ENCODE results near the gene AP3B1.
"Not testable (repeated sequence)": the region's sequence is repeated elsewhere in the genome, so short reads cannot be mapped to it uniquely, and the experiment has no call there.

Gene AP3B1

GRCh38 chr5:78060421-78060820 lies 234.1 kb downstream of the AP3B1 start:
- H3K27me3 ChIP-seq (ENCODE audit: insufficient read depth, low read length) = no peaks in the 10 kb centered on the region
- H2AFZ ChIP-seq (ENCODE audit: low read depth, low read length) = no peak overlapping the region
- H3K9me3 ChIP-seq (ENCODE audit: low read length) = no peaks in the 10 kb centered on the region
- H3K36me3 ChIP-seq (ENCODE audit: insufficient read depth, low read length) = no peaks in the 10 kb centered on the region
- H3K4me3 ChIP-seq (ENCODE audit: low read length) = no peak overlapping the region
- peaks cover 6% of the 10 kb centered on the region for H3K4me1 ChIP-seq (ENCODE audit: insufficient read depth, low read length)

- H2AFZ ChIP-seq (ENCODE audit: low read depth, low read length) = no peak overlapping the region
- H3K9me3 ChIP-seq (ENCODE audit: low read length) = no peaks in the 10 kb centered on the region
- no peaks in the 10 kb centered on the region for H3K27me3 ChIP-seq (ENCODE audit: insufficient read depth, low read length)
- no peak overlapping the region for H3K4me3 ChIP-seq (ENCODE audit: low read length)
- peaks cover 6% of the 10 kb centered on the region for H3K4me1 ChIP-seq (ENCODE audit: insufficient read depth, low read length)
- no peaks in the 10 kb centered on the region for H3K36me3 ChIP-seq (ENCODE audit: insufficient read depth, low read length)
Measured at GRCh38 chr5:78058625-78059024, 235.9 kb downstream of the AP3B1 start.

GRCh38 chr5:78056901-78057514 lies 237.5 kb downstream of the AP3B1 start:
- H3K4me1 ChIP-seq (ENCODE audit: insufficient read depth, low read length) = peaks cover 3% of the 10 kb centered on the region
- no peaks in the 10 kb centered on the region for H3K27me3 ChIP-seq (ENCODE audit: insufficient read depth, low read length)
- H3K9me3 ChIP-seq (ENCODE audit: low read length) = no peaks in the 10 kb centered on the region
- H3K4me3 ChIP-seq (ENCODE audit: low read length) = no peak overlapping the region
- H2AFZ ChIP-seq (ENCODE audit: low read depth, low read length) = no peak overlapping the region
- no peaks in the 10 kb centered on the region for H3K36me3 ChIP-seq (ENCODE audit: insufficient read depth, low read length)

GRCh38 chr5:78056053-78056452 lies 238.4 kb downstream of the AP3B1 start:
- H3K4me1 ChIP-seq (ENCODE audit: insufficient read depth, low read length) = no peaks in the 10 kb centered on the region
- no peak overlapping the region for H3K4me3 ChIP-seq (ENCODE audit: low read length)
- H3K9me3 ChIP-seq (ENCODE audit: low read length) = no peaks in the 10 kb centered on the region
- H3K27me3 ChIP-seq (ENCODE audit: insufficient read depth, low read length) = no peaks in the 10 kb centered on the region
- H2AFZ ChIP-seq (ENCODE audit: low read depth, low read length) = no peak overlapping the region
- no peaks in the 10 kb centered on the region for H3K36me3 ChIP-seq (ENCODE audit: insufficient read depth, low read length)

- Histone ChIP-seq H3K36me3 (ENCODE audit: insufficient read depth, low read length) (peaks cover 8% of the 10 kb centered on the region), H2AFZ (ENCODE audit: low read depth, low read length) (no peak overlapping the region), H3K4me3 (ENCODE audit: low read length) (no peak overlapping the region), H3K27me3 (ENCODE audit: insufficient read depth, low read length) (no peaks in the 10 kb centered on the region), H3K4me1 (ENCODE audit: insufficient read depth, low read length) (no peaks in the 10 kb centered on the region), H3K9me3 (ENCODE audit: low read length) (no peaks in the 10 kb centered on the region)
Measured at GRCh38 chr5:78050888-78051287, 243.6 kb downstream of the AP3B1 start.

- not testable (repeated sequence) for H3K4me1 ChIP-seq (ENCODE audit: insufficient read depth, low read length); H3K4me3 ChIP-seq (ENCODE audit: low read length); H2AFZ ChIP-seq (ENCODE audit: low read depth, low read length); H3K27me3 ChIP-seq (ENCODE audit: insufficient read depth, low read length); H3K9me3 ChIP-seq (ENCODE audit: low read length)
- peaks cover 14% of the 10 kb centered on the region for H3K36me3 ChIP-seq (ENCODE audit: insufficient read depth, low read length)
Measured at GRCh38 chr5:78046823-78047222, 247.7 kb downstream of the AP3B1 start.

- H3K36me3 ChIP-seq (ENCODE audit: insufficient read depth, low read length) = peaks cover 14% of the 10 kb centered on the region
- H3K4me1 ChIP-seq (ENCODE audit: insufficient read depth, low read length) = no peaks in the 10 kb centered on the region
- H3K27me3 ChIP-seq (ENCODE audit: insufficient read depth, low read length) = no peaks in the 10 kb centered on the region
- H3K4me3 ChIP-seq (ENCODE audit: low read length) = no peak overlapping the region
- H2AFZ ChIP-seq (ENCODE audit: low read depth, low read length) = no peak overlapping the region
- peaks cover 4% of the 10 kb centered on the region for H3K9me3 ChIP-seq (ENCODE audit: low read length)
Measured at GRCh38 chr5:78046006-78046405, 248.5 kb downstream of the AP3B1 start.

- no peaks in the 10 kb centered on the region for H3K4me1 ChIP-seq (ENCODE audit: insufficient read depth, low read length)
Measured at GRCh38 chr5:78041805-78042204, 252.7 kb downstream of the AP3B1 start.

GRCh38 chr5:78025540-78025939 lies 269.0 kb downstream of the AP3B1 start:
- no peaks in the 10 kb centered on the region for H3K4me1 ChIP-seq (ENCODE audit: insufficient read depth, low read length)
- no peak overlapping the region for H2AFZ ChIP-seq (ENCODE audit: low read depth, low read length)
- no peaks in the 10 kb centered on the region for H3K27me3 ChIP-seq (ENCODE audit: insufficient read depth, low read length)
- peaks cover 9% of the 10 kb centered on the region for H3K36me3 ChIP-seq (ENCODE audit: insufficient read depth, low read length)
- no peaks in the 10 kb centered on the region for H3K9me3 ChIP-seq (ENCODE audit: low read length)
- no peak overlapping the region for H3K4me3 ChIP-seq (ENCODE audit: low read length)

More at GRCh38 chr5:78041805-78042204, 252.7 kb downstream of the AP3B1 start:
- peaks cover 20% of the 10 kb centered on the region for H3K36me3 ChIP-seq (ENCODE audit: insufficient read depth, low read length)
- H3K4me3 ChIP-seq (ENCODE audit: low read length) = no peak overlapping the region
- peaks cover 4% of the 10 kb centered on the region for H3K9me3 ChIP-seq (ENCODE audit: low read length)
- H2AFZ ChIP-seq (ENCODE audit: low read depth, low read length) = no peak overlapping the region
- no peaks in the 10 kb centered on the region for H3K27me3 ChIP-seq (ENCODE audit: insufficient read depth, low read length)

GRCh38 chr5:78019744-78020143 lies 274.8 kb downstream of the AP3B1 start:
- Histone ChIP-seq H3K9me3 (ENCODE audit: low read length) (no peaks in the 10 kb centered on the region), H2AFZ (ENCODE audit: low read depth, low read length) (no peak overlapping the region), H3K36me3 (ENCODE audit: insufficient read depth, low read length) (peaks cover 4% of the 10 kb centered on the region), H3K4me3 (ENCODE audit: low read length) (no peak overlapping the region), H3K4me1 (ENCODE audit: insufficient read depth, low read length) (peaks cover 10% of the 10 kb centered on the region), H3K27me3 (ENCODE audit: insufficient read depth, low read length) (no peaks in the 10 kb centered on the region)

- Histone ChIP-seq H3K27me3 (ENCODE audit: insufficient read depth, low read length) (no peaks in the 10 kb centered on the region), H3K9me3 (ENCODE audit: low read length) (no peaks in the 10 kb centered on the region), H3K4me1 (ENCODE audit: insufficient read depth, low read length) (peaks cover 10% of the 10 kb centered on the region), H3K36me3 (ENCODE audit: insufficient read depth, low read length) (peaks cover 8% of the 10 kb centered on the region), H2AFZ (ENCODE audit: low read depth, low read length) (no peak overlapping the region), H3K4me3 (ENCODE audit: low read length) (no peak overlapping the region)
Measured at GRCh38 chr5:78016863-78017529, 277.5 kb downstream of the AP3B1 start.

- no peak overlapping the region for H3K4me3 ChIP-seq (ENCODE audit: low read length)
- peaks cover 8% of the 10 kb centered on the region for H3K4me1 ChIP-seq (ENCODE audit: insufficient read depth, low read length)
- no peaks in the 10 kb centered on the region for H3K27me3 ChIP-seq (ENCODE audit: insufficient read depth, low read length)
- H3K36me3 ChIP-seq (ENCODE audit: insufficient read depth, low read length) = peaks cover 6% of the 10 kb centered on the region
- H2AFZ ChIP-seq (ENCODE audit: low read depth, low read length) = no peak overlapping the region
- H3K9me3 ChIP-seq (ENCODE audit: low read length) = no peaks in the 10 kb centered on the region
Measured at GRCh38 chr5:78009937-78010527, 284.5 kb downstream of the AP3B1 start.

- Histone ChIP-seq H3K36me3 (ENCODE audit: insufficient read depth, low read length) (peaks cover 3% of the 10 kb centered on the region), H3K4me3 (ENCODE audit: low read length) (no peak overlapping the region), H3K27me3 (ENCODE audit: insufficient read depth, low read length) (no peaks in the 10 kb centered on the region), H3K4me1 (ENCODE audit: insufficient read depth, low read length) (peaks cover 24% of the 10 kb centered on the region), H3K9me3 (ENCODE audit: low read length) (no peaks in the 10 kb centered on the region), H2AFZ (ENCODE audit: low read depth, low read length) (no peak overlapping the region)
Measured at GRCh38 chr5:78008356-78008967, 286.0 kb downstream of the AP3B1 start.

Measured in neuron (in vitro differentiated cells).